NT2/D1 (cell line): ENCODE measurements around the gene ESD.
"Not testable (repeated sequence)": the region's sequence is repeated elsewhere in the genome, so short reads cannot be mapped to it uniquely, and the experiment has no call there.

Source experiments
- DNase-seq: peaks from one replicate; pipeline ENCODE4 v3.0.0-alpha.2; 2011; ENCODE audit warnings: low read depth, low spot score
- H3K27me3 ChIP-seq: 2 replicates; pipeline ENCODE4 v1.6.0; 2011; ENCODE audit warnings: mild to moderate bottlenecking; ENCODE audit not compliant: insufficient read length, insufficient read depth
- H3K36me3 ChIP-seq: 2 replicates; pipeline ENCODE4 v1.6.1; 2011; ENCODE audit warnings: mild to moderate bottlenecking, low read length, mixed read lengths; ENCODE audit not compliant: insufficient read depth, insufficient read length
- H3K4me1 ChIP-seq: 2 replicates; pipeline ENCODE4 v1.5.1; 2011; ENCODE audit not compliant: insufficient read depth, insufficient read length
- H3K4me3 ChIP-seq: 2 replicates; pipeline ENCODE4 v1.5.1; 2011; ENCODE audit warnings: low read depth; ENCODE audit not compliant: insufficient read length
- H3K9ac ChIP-seq: 2 replicates; pipeline ENCODE4 v1.6.0; 2011; ENCODE audit warnings: low read depth; ENCODE audit not compliant: insufficient read length
- H3K9me3 ChIP-seq: 2 replicates; pipeline ENCODE4 v1.5.1; 2011; ENCODE audit warnings: mild to moderate bottlenecking, low read length; ENCODE audit not compliant: insufficient read depth
- SUZ12 ChIP-seq: IDR thresholded peaks from 2 replicates; pipeline ENCODE4 v1.6.1; 2011; ENCODE audit not compliant: insufficient read length, insufficient read depth; ENCODE audit errors: extremely low read depth
- YY1 ChIP-seq: IDR thresholded peaks from 2 replicates; pipeline ENCODE4 v1.6.1; 2011; ENCODE audit not compliant: insufficient read length, insufficient read depth
- ZNF274 ChIP-seq: IDR thresholded peaks from 2 replicates; pipeline ENCODE4 v1.6.1; 2011; ENCODE audit warnings: mild to moderate bottlenecking, low read depth, low read length

The ESD gene

DNA sequence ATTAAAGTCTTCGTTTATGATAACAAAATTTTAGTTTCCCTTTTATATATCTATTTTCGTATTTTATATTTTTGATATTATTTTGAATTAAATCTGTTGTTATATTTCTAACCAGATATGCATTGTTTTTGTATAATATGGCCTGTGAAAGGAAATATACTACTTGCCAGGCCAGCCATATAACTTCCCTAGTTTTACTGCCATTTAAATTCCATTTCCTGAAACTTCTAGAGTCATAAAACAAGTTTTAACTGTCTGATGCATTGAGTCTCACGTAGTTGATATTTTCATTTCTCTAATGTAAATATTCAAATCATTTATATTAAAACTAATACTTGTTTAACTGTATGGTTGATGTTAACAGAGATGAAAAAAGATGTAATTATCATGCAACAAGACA lies 13.5 kb downstream of the ESD start:
- H3K36me3 ChIP-seq = peaks cover 11% of the 10 kb centered on the region
- TF ChIP-seq ZNF274 (no peak), SUZ12 (no peak), YY1 (no peak)
- no peaks in the 10 kb centered on the region for H3K4me1 ChIP-seq
- no peaks in the 10 kb centered on the region for H3K27me3 ChIP-seq
- no peak overlapping the region for H3K4me3 ChIP-seq
- H3K9ac ChIP-seq = no peak overlapping the region
- no peak for DNase-seq
- H3K9me3 ChIP-seq = no peaks in the 10 kb centered on the region

DNA sequence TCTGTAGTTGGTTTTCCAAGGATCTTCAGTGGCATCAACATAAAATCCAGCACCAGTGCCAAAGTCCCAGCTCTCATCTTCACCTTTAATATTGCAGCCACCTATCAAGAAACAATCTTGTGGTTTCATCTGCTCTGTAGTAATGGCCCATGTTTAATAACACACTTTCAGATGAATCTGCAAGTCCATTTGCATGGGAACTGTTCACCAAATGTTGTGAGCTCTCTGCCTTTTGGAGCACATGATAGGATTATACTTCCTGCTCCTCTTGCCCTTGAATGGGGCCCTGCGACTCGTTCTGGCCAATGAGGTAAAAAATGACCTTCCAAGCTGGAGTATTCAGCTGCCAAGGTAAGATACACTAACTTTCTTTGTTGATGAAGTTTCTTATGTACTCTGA lies 14.3 kb downstream of the ESD start:
- Histone ChIP-seq H3K27me3 (no peaks in the 10 kb centered on the region), H3K36me3 (peaks cover 11% of the 10 kb centered on the region), H3K4me3 (no peak overlapping the region), H3K9ac (no peak overlapping the region), H3K4me1 (no peaks in the 10 kb centered on the region), H3K9me3 (no peaks in the 10 kb centered on the region)
- DNase-seq = no peak
- TF ChIP-seq YY1 = no peak
- TF ChIP-seq SUZ12 = no peak
- no peak for TF ChIP-seq ZNF274

DNA sequence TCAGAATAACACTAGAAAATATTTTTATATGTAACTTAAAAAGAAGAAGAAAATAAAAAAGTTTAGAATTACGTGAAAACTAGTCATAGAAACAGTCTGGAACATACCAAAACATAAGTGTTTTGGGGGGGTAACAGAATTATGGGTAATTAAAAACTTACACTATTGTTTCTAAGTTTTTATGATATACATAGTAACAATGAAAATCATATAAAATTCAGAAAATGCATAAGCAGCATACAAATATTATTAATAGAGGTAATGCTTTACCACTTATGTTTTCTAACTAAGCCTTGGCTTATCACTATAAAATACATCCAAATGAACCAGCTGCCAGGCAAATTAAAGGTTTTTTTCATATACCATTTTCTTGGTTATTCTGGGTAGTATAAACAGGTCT lies 14.9 kb downstream of the ESD start:
- no peaks in the 10 kb centered on the region for H3K4me1 ChIP-seq
- no peak for TF ChIP-seq YY1
- TF ChIP-seq SUZ12 = no peak
- no peak for TF ChIP-seq ZNF274
- DNase-seq = no peak
- no peaks in the 10 kb centered on the region for H3K9me3 ChIP-seq
- H3K4me3 ChIP-seq = no peak overlapping the region
- no peak overlapping the region for H3K9ac ChIP-seq
- H3K27me3 ChIP-seq = no peaks in the 10 kb centered on the region
- peaks cover 11% of the 10 kb centered on the region for H3K36me3 ChIP-seq

DNA sequence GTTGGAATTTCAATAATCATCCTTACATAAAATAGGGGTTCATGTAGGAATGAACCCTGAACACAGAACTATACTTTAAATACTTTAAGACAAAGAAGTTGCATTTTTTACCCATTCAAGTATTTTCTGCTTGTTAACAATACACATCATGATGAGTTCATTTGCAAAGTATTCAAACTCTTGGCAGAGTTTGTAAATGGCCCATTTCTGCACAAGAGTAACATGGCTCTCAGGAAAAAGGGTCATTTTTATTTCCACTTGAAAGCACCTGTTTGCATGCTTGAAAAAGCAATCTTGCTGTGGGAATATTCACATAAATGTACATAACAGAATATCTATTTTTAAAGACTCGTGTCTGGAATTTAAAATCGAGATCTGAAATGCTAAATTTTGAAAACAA lies 18.1 kb downstream of the ESD start:
- Histone ChIP-seq H3K9me3 (no peaks in the 10 kb centered on the region), H3K27me3 (no peaks in the 10 kb centered on the region), H3K9ac (no peak overlapping the region), H3K4me3 (no peak overlapping the region), H3K4me1 (no peaks in the 10 kb centered on the region), H3K36me3 (peaks cover 13% of the 10 kb centered on the region)
- no peak for DNase-seq
- TF ChIP-seq ZNF274 (no peak), YY1 (no peak), SUZ12 (no peak)

DNA sequence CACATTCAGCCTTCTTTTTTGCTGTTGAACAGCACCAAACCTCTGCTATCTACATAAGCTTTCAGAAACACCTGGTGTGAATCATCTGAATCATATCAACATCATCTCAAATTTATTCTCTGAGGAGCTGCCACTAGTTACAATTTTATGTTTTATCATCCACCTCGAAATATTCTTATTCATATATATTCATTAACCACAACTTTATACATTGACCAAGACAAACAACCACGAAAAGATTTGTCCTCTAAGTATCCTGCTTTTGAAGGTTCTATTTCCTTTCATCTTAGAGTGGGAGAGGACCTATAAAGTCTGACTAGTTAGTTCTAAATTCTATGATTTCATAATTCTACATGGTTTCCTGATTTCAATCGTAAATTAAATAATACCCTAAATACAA lies 18.9 kb downstream of the ESD start:
- H3K4me3 ChIP-seq = no peak overlapping the region
- H3K4me1 ChIP-seq = no peaks in the 10 kb centered on the region
- DNase-seq = no peak
- H3K27me3 ChIP-seq = no peaks in the 10 kb centered on the region
- H3K36me3 ChIP-seq = peaks cover 13% of the 10 kb centered on the region
- no peak for TF ChIP-seq ZNF274
- no peak for TF ChIP-seq YY1
- no peak for TF ChIP-seq SUZ12
- no peaks in the 10 kb centered on the region for H3K9me3 ChIP-seq
- no peak overlapping the region for H3K9ac ChIP-seq

DNA sequence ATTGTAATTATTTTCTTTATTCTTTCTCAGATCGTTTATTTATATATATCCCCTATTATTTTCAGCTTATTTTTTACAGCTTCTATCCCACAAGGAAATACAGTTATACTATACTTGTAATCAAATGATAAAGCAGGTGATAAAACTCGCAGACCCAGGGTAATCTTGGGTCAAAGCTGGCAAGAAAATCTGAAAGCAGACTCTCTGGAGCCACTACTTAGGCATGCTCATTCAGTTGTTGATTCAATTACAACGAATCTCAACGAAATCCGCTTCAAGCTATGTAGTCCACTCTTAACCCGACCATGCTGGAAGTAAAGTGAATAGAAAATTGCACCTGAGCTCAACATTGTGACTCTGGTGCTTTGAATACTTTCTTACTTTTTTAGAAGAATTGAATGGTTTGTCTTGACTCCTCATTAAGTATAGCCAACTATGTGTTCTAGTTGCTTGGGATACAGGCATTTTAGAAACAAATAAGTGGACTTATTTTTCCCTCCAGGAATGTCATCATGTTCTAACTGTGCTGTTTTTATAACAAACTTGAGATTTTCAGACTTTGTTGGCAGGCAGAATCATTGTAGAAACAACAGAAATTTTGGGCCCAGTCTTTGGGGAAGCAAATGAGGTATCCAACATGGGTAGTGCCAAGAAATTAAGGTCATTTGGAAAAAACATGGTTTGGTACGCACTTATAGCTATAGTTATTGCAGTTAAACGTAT lies 21.4 kb downstream of the ESD start:
- Histone ChIP-seq H3K4me3 (no peak overlapping the region), H3K27me3 (no peaks in the 10 kb centered on the region), H3K4me1 (no peaks in the 10 kb centered on the region), H3K36me3 (peaks cover 8% of the 10 kb centered on the region), H3K9ac (no peak overlapping the region), H3K9me3 (no peaks in the 10 kb centered on the region)
- TF ChIP-seq YY1 (no peak), SUZ12 (no peak), ZNF274 (no peak)
- DNase-seq = no peak

DNA sequence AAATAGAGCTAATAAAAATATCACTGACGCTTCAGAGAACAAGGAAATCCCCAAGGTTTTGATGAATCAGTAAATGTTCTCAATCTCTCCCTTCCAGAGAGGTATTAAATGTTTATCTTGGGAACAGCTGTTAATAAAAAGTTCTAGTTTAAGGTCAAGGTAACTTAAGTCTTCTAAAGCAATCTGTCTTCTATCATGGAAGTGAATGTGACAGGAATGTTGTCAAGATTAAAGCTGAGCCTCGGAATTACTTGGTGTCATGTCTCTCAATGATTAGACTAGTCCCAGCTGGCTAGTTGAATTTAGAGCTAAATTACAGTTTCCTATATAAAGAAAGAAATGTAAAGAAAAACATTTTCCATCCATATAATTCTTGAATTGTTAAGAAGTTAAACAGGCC lies 23.4 kb downstream of the ESD start:
- H3K9ac ChIP-seq = no peak overlapping the region
- H3K9me3 ChIP-seq = no peaks in the 10 kb centered on the region
- peaks cover 5% of the 10 kb centered on the region for H3K36me3 ChIP-seq
- H3K27me3 ChIP-seq = no peaks in the 10 kb centered on the region
- H3K4me3 ChIP-seq = no peak overlapping the region
- no peak for DNase-seq
- H3K4me1 ChIP-seq = no peaks in the 10 kb centered on the region
- no peak for TF ChIP-seq YY1
- no peak for TF ChIP-seq ZNF274
- TF ChIP-seq SUZ12 = no peak

DNA sequence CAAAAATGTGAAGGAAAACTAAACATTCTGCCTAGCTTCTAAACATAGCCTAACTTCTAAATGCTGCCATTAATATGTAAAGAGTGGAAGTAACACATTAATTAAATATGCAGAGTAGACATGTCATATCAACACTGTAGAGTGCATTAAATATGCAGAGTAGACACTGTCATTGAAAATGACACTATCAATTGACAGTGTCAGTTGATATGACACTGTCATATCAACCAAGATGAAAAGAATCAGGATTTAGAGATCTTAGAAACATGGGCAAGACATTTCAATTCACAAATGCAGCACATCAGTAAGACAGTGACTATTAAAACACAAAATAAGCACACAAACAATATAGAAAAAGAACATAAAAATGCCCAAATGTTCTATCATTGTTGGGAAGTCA lies 25.3 kb downstream of the ESD start:
- Histone ChIP-seq H3K4me1 (no peaks in the 10 kb centered on the region), H3K9me3 (no peaks in the 10 kb centered on the region), H3K9ac (no peak overlapping the region), H3K4me3 (no peak overlapping the region), H3K36me3 (peaks cover 5% of the 10 kb centered on the region), H3K27me3 (no peaks in the 10 kb centered on the region)
- no peak for TF ChIP-seq ZNF274
- no peak for TF ChIP-seq SUZ12
- TF ChIP-seq YY1 = no peak
- no peak for DNase-seq

DNA sequence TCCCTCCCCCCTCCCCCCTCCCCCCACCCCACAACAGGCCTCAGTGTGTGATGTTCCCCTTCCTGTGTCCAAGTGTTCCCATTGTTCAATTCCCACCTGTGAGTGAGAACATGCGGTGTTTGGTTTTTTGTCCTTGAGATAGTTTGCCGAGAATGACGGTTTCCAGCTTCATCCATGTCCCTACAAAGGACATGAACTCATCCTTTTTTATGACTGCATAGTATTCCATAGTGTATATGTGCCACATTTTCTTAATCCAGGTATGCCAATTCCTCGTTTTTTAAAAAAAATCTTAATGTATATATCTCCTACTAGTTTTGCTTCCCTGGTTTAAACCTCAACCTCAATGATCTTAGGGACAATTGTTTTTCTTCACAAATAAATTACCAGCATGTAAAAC lies 27.0 kb downstream of the ESD start:
- H3K27me3 ChIP-seq, H3K4me1 ChIP-seq, H3K4me3 ChIP-seq, DNase-seq, H3K36me3 ChIP-seq, H3K9ac ChIP-seq, H3K9me3 ChIP-seq: not testable (repeated sequence)
